ENCODE measurements around the gene HFM1. TPM values are rescaled to one million over a fixed set of nuclear protein-coding genes. Genes with fewer than 3 reads are reported as not detected.
"Not testable (repeated sequence)": the region's sequence is repeated elsewhere in the genome, so short reads cannot be mapped to it uniquely, and the experiment has no call there.

HFM1 gene
- total and polyA plus RNA-seq, 2 donors (not counting 3 experiments of a cell fraction or from before 2014, with no cell fraction given), result 0.11 TPM; not detected in 1

- intact Hi-C loops (cut with micrococcal nuclease), result loop anchor here (10.0 kb wide), 1 partner anchor 1242 kb away; no protein-coding TSS in a partner anchor
Measured at GRCh38 chr1:91286259-91286961, 118.2 kb downstream of the HFM1 start.

GRCh38 chr1:91283421-91283726, 121.3 kb downstream of the HFM1 start:
- Histone ChIP-seq H4K20me1 (replicated peaks; ENCODE audit: control insufficient read depth, extremely low read depth, insufficient read depth, low read length) (no peaks in the 10 kb centered on the region), H3K9ac (replicated peaks; ENCODE audit: extremely low read depth, insufficient read depth, low read length) (no peak overlapping the region), H2AFZ (ENCODE audit: low read depth, low read length) (no peak overlapping the region), H3K9me3 (replicated peaks; ENCODE audit: control insufficient read depth, insufficient read depth, low read length) (no peaks in the 10 kb centered on the region), H3K27me3 (ENCODE audit: control insufficient read depth in 2 of 2, insufficient read depth in 2 of 2, low read length in 2 of 2) (peaks cover 5 to 7% of the 10 kb centered on the region in 2 experiments), H3K27ac (ENCODE audit: insufficient read depth, low read depth, low read length) (no peak overlapping the region), H3K36me3 (ENCODE audit: control insufficient read depth in 2 of 2, extremely low read depth in 1 of 2, insufficient read depth in 2 of 2, low read length in 2 of 2) (no peaks in the 10 kb centered on the region), H3K4me2 (ENCODE audit: insufficient read depth, low read length) (no peak overlapping the region), H3K4me1 (ENCODE audit: control insufficient read depth, extremely low read depth, insufficient read depth, low read length) (no peaks in the 10 kb centered on the region), H3K9me1 (replicated peaks; ENCODE audit: control insufficient read depth, extremely low read depth, insufficient read depth, low read length) (no peaks in the 10 kb centered on the region), H3K79me2 (ENCODE audit: control insufficient read depth, insufficient read depth, low read length) (no peaks in the 10 kb centered on the region), H3K4me3 (replicated peaks in 1 of 3; ENCODE audit: insufficient read depth in 1 of 3, low read depth in 1 of 3, low read length in 3 of 3) (no peak overlapping the region)
- ChIA-PET CTCF (interaction anchor here (0.8 to 2.8 kb wide), 7 partner anchors 116 to 1008 kb away, joined by 3 to 19 read pairs (median 7); partner anchors contain the start of gene CDC7), POLR2A (no interaction called here)
- no peak for FAIRE-seq
- intact Hi-C loops (cut with micrococcal nuclease), result loop anchor here (10.0 kb wide), 1 partner anchor 1239 kb away; no protein-coding TSS in a partner anchor
- TF ChIP-seq EZH2 (IDR thresholded peaks at IDR 0.05; ENCODE audit: borderline replicate concordance, low read depth, low read length, severe bottlenecking) (no peak), JUN (IDR thresholded peaks at IDR 0.05; ENCODE audit: borderline replicate concordance, insufficient read depth, insufficient read length, low read depth) (no peak)
- dilution Hi-C loops (cut with MboI; ENCODE audit: extremely low pct_ligation_motif_present, low sequenced_read_pairs), result no loop called here
- BruUV-seq (replicated peaks), result no TSS peak
- no peak for DNase-seq (ENCODE audit: low read depth, low spot score)

More at GRCh38 chr1:91286259-91286961, 118.2 kb downstream of the HFM1 start:
- H2AFZ ChIP-seq (ENCODE audit: low read depth, low read length); H3K79me2 ChIP-seq (ENCODE audit: control insufficient read depth, insufficient read depth, low read length); H3K27ac ChIP-seq (ENCODE audit: insufficient read depth, low read depth, low read length); H3K9me1 ChIP-seq (replicated peaks; ENCODE audit: control insufficient read depth, extremely low read depth, insufficient read depth, low read length); POLR2A ChIA-PET; H3K9ac ChIP-seq (replicated peaks; ENCODE audit: extremely low read depth, insufficient read depth, low read length); BruUV-seq (replicated peaks); H3K36me3 ChIP-seq (ENCODE audit: control insufficient read depth in 2 of 2, extremely low read depth in 1 of 2, insufficient read depth in 2 of 2, low read length in 2 of 2); DNase-seq (ENCODE audit: low read depth, low spot score); FAIRE-seq; H4K20me1 ChIP-seq (replicated peaks; ENCODE audit: control insufficient read depth, extremely low read depth, insufficient read depth, low read length); dilution Hi-C loops (cut with MboI; ENCODE audit: extremely low pct_ligation_motif_present, low sequenced_read_pairs); H3K4me3 ChIP-seq (replicated peaks in 1 of 3; ENCODE audit: insufficient read depth in 1 of 3, low read depth in 1 of 3, low read length in 3 of 3); H3K4me2 ChIP-seq (ENCODE audit: insufficient read depth, low read length); H3K9me3 ChIP-seq (replicated peaks; ENCODE audit: control insufficient read depth, insufficient read depth, low read length); H3K4me1 ChIP-seq (ENCODE audit: control insufficient read depth, extremely low read depth, insufficient read depth, low read length); H3K27me3 ChIP-seq (ENCODE audit: control insufficient read depth in 2 of 2, insufficient read depth in 2 of 2, low read length in 2 of 2): not testable (repeated sequence)
- CTCF ChIA-PET, result interaction anchor here (1.6 kb wide), 1 partner anchor 120 kb away, joined by 8 read pairs; no protein-coding TSS in a partner anchor
